PC-9 (cell line): ENCODE results near the gene LARGE2.

Source experiments
- CTCF ChIP-seq: fragments of 200-600 bp; sonication (generic); conservative IDR thresholded peaks from 2 replicates; pipeline ENCODE4 v1.6.1; 2017; ENCODE audit warnings: mixed run types, antibody characterized with exemption, mild to moderate bottlenecking, moderate library complexity
- EZH2 ChIP-seq: fragments of 200-600 bp; sonication (generic); IDR thresholded peaks from 2 replicates; pipeline ENCODE4 v1.8.0; 2017; ENCODE audit warnings: antibody characterized with exemption, low read depth

- no peak for TF ChIP-seq CTCF
- TF ChIP-seq EZH2 = no peak
These were observed 37.4 kb downstream of the LARGE2 start for GRCh38 chr11:45959851-45960250.
